ENCODE data around the gene PDE11A. TPM values are rescaled to one million over a fixed set of nuclear protein-coding genes. Genes with fewer than 3 reads are reported as not detected.
A peak's percentile ranks its signal among the peaks of the same experiment; 100 is the strongest.

The PDE11A gene
- total RNA-seq, 2 donors from 2014 or later: 1.8 to 1.9 TPM

- DNase-seq (no peak), ATAC-seq (no peak)
- intact Hi-C loops (cut with DNase I, micrococcal nuclease): no loop called here
Measured at GRCh38 chr2:178025551-178026185, 46.9 kb downstream of the PDE11A start.

DNA sequence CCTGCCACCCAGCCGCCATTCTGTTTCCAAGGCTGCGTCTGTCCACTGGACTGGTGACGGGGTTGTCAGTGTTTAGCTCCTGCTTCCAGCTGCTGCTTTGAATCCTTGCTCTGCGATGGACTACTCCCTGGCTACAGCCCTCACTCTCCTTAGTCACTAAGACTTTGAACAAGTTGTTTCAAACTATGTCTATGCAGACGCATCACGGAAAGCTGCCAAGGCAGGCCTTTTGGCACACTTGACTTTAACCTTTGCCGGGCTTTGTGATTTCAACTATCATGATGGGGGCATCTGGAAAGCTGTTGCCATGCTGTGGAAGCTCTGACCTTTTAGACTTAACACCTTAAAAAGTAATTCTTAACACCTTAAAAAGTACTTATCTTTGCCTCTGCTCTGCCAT, 54.4 kb downstream of the PDE11A start:
- no peak for ATAC-seq
- no peak for DNase-seq
- intact Hi-C loops (cut with DNase I, micrococcal nuclease): no loop called here

DNA sequence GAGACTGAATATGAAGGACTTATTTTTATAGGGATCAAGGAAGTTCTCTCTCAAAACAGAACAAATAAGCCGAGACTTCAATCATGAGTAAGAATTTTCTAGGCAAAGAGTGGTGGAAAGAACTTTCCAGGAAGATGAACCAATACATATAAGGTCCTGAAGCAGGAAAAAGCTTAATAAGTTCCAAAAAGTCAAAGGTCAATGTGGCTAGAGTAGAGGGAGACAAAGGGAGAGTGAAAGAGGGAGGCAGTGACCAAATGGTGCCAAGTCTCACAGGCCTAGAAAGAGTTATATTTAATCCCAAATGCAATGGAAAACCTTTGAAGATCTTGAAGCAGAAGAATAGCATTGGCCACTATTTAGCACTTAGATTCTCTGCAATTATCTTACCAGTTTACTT, 56.0 kb downstream of the PDE11A start:
- no peak for ATAC-seq
- intact Hi-C loops (cut with DNase I, micrococcal nuclease): no loop called here
- no peak for DNase-seq

- intact Hi-C loops (cut with DNase I, micrococcal nuclease): no loop called here
- ATAC-seq: no peak
- no peak for DNase-seq
Measured at GRCh38 chr2:178012639-178013038, 59.9 kb downstream of the PDE11A start.

- intact Hi-C loops (cut with DNase I, micrococcal nuclease): no loop called here
- DNase-seq: no peak
- no peak for ATAC-seq
Measured at GRCh38 chr2:178009813-178010212, 62.8 kb downstream of the PDE11A start.

- ATAC-seq (peak; percentile 97), DNase-seq (peak; percentile 39 to 67)
- intact Hi-C loops (cut with DNase I, micrococcal nuclease): no loop called here
Measured at GRCh38 chr2:178008636-178009289, 63.8 kb downstream of the PDE11A start.

DNA sequence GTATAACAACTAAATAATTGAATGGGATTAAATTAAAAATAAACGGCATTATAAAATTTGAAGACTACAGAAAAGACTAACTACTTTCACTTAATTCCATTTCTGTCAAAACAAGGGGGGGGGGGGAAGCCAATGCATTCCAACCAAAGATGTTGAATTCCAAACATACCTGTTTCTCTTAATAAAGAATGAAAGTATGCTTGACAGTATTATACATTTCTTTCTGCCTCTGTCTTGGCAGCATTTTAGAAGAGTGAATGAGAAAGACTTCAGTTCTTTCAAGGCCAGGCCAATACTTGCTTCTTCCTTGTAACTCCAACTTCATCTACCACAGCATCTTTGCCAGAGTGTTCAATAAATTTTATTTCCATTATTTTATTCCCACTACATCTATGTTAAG, 65.9 kb downstream of the PDE11A start:
- DNase-seq (no peak), ATAC-seq (no peak)
- intact Hi-C loops (cut with DNase I, micrococcal nuclease): no loop called here

GRCh38 chr2:178005756-178006155, 66.8 kb downstream of the PDE11A start:
- intact Hi-C loops (cut with DNase I, micrococcal nuclease): no loop called here
- ATAC-seq: no peak
- no peak for DNase-seq

DNA sequence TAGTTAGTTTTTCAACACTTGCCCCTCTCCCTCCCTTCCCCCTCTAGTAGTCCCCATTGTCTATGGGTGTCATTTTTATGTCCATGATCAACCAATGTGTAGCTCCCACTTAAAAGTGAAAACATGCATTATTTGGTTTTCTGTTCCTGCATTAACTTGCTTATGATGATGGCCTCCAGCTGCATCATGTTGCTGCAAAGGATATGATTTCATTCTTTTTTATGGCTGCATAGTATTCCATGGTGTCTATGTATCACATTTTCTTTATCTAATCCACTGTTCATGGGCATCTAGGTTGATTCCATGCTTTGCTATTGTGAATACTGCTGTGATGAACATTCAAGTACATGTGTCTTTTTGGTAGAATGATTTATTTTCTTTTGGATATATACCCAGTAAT, 70.5 kb downstream of the PDE11A start:
- no peak for ATAC-seq
- DNase-seq: no peak
- intact Hi-C loops (cut with DNase I, micrococcal nuclease): no loop called here

GRCh38 chr2:177998996-177999395, 73.6 kb downstream of the PDE11A start:
- intact Hi-C loops (cut with DNase I, micrococcal nuclease): no loop called here
- DNase-seq: no peak
- no peak for ATAC-seq

DNA sequence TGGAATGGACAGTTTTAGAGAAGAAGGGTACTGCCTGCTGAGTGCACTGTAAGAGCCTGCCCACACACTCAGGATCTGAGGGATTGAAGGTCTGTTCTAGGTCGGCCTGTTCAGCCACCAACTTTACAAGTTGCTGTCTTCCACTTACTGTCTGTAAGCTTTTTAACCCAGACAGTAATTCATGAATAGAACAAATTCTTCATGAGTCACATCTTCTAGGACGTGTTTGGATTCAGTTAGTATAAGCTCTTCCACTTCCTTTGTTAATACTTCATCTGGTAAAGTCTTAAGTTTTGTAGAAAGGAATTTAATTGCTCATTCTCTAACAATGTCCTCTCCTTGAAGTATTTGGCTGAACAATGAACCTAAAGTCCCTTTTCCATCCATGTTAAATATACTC, 74.6 kb downstream of the PDE11A start:
- no peak for ATAC-seq

GRCh38 chr2:177992992-177993391, 79.6 kb downstream of the PDE11A start:
- ATAC-seq (no peak), DNase-seq (no peak)
- intact Hi-C loops (cut with DNase I, micrococcal nuclease): no loop called here

More for the DNA sequence above, 74.6 kb downstream of the PDE11A start:
- DNase-seq: no peak
- intact Hi-C loops (cut with DNase I, micrococcal nuclease): no loop called here

DNA sequence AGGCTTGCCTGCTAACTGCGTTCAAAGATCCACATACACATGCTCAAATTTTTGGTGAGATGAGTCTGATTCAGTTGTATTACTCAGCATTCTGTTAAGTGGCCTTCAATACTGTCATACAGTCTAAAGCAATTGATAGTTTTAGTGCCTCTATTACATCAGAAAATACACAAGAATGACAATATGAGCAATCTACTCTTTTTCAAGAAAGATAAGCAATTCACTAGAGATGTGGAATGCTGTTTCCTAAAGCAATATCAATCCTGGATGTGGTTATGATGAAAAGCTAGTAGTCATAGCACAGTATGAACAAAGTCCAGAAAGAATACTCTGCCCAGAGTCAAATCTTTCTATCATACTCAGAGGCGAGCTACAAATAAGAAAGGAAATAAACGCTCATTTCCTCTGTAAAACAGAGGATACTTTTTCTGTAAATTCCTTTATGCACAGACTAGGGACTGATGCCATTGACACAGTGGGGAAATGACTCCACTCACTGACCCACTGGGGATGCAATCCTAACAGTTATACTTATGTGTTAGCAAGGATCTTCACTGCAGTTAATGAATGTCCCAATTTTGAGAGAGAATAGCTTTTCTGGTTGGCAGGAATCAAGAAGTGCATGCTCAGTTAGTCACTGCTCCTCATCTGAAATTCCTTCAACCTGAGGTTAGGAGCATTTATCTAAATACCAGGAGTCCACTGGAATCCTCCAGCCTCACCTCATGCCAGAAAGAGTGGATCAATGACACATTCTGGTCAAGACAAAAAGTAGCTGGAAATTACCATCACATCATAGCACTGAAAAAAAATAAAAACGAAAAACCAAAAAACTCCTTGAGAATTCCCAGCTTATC, 83.3 kb downstream of the PDE11A start:
- DNase-seq: no peak
- intact Hi-C loops (cut with DNase I, micrococcal nuclease): no loop called here
- no peak for ATAC-seq

GRCh38 chr2:177984749-177985148, 87.8 kb downstream of the PDE11A start:
- DNase-seq (peak; percentile 23 to 30), ATAC-seq (peak; percentile 97)
- intact Hi-C loops (cut with DNase I, micrococcal nuclease): no loop called here

GRCh38 chr2:177983183-177983788, 89.3 kb downstream of the PDE11A start:
- peak in 1 of 2 donors; percentile 33 for DNase-seq
- intact Hi-C loops (cut with DNase I, micrococcal nuclease): no loop called here
- ATAC-seq: peak; percentile 83

GRCh38 chr2:177972782-177973181, 99.8 kb downstream of the PDE11A start:
- ATAC-seq: no peak
- DNase-seq: no peak
- intact Hi-C loops (cut with DNase I, micrococcal nuclease): no loop called here

DNA sequence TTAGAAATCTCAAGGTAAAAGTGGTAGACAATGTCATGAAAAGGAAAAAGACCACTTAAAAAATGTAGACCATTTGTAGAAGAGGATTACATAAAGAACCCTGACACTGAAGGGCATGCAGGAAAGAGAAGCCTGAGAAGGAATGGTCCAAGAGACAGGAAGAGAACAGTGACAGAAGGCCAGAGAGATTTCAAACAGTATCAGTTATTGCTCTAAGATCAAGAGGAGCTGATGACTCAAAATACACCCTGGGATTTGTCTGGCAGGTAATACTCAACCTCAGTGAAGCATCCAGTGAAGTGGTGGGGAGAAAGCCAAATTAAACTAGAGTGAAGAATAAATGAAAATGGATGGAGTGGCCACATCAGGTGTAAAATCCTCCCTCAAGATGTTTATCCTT, 100.5 kb downstream of the PDE11A start:
- ATAC-seq (no peak), DNase-seq (no peak)
- intact Hi-C loops (cut with DNase I, micrococcal nuclease): no loop called here

- intact Hi-C loops (cut with DNase I, micrococcal nuclease): no loop called here
- no peak for DNase-seq
- ATAC-seq: peak; percentile 21
Measured at GRCh38 chr2:177970670-177971454, 101.7 kb downstream of the PDE11A start.

DNA sequence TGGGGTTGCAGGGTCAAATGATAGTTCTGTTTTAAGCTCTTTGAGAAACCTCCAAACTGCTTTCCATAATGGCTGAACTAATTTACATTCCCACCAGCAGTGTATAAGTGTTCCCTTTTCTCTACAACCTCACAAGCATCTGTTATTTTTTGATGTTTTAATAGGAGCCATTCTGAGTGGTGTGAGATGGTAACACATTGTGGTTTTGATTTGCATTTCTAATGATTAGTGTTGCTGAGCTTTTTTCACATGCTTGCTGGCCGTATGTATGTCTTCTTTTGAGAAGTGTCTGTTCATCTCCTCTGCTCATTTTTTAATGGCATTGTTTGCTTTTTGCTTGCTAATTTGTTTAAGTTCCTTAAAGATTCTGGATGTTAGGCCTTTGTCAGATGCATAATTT, 107.7 kb downstream of the PDE11A start:
- intact Hi-C loops (cut with DNase I, micrococcal nuclease): no loop called here
- DNase-seq: no peak

More for the DNA sequence above, 107.7 kb downstream of the PDE11A start:
- ATAC-seq: no peak
